H9 (cell line): ENCODE measurements around the gene NEUROD2. TPM values are rescaled to one million over a fixed set of nuclear protein-coding genes. Genes with fewer than 3 reads are reported as not detected.

Source experiments
- DNase-seq: peaks from one replicate; pipeline ENCODE4 v3.0.0-alpha.2; 2017
- H2AFZ ChIP-seq: one replicate; pipeline ENCODE4 v1.6.1; 2013; ENCODE audit warnings: mild to moderate bottlenecking, low read length, control low read depth, moderate library complexity
- H2AK5ac ChIP-seq: 2 replicates; pipeline ENCODE4 v1.6.1; 2013; ENCODE audit warnings: low read length, control low read depth, mixed read lengths; ENCODE audit not compliant: insufficient read length
- H2BK120ac ChIP-seq: one replicate; pipeline ENCODE4 v1.6.1; 2013; ENCODE audit warnings: low read depth, mild to moderate bottlenecking, low read length, control low read depth, inconsistent platforms; ENCODE audit not compliant: poor library complexity, severe bottlenecking
- H2BK12ac ChIP-seq: 2 replicates; pipeline ENCODE4 v1.6.1; 2013; ENCODE audit warnings: low read length, control low read depth, mixed read lengths, low read depth; ENCODE audit not compliant: insufficient read length
- H2BK15ac ChIP-seq: 2 replicates; pipeline ENCODE4 v1.6.1; 2013; ENCODE audit warnings: low read depth, low read length, control low read depth
- H2BK20ac ChIP-seq: one replicate; pipeline ENCODE4 v1.6.1; 2013; ENCODE audit warnings: low read depth, mild to moderate bottlenecking, low read length, control low read depth, inconsistent platforms; ENCODE audit not compliant: poor library complexity, severe bottlenecking
- H2BK5ac ChIP-seq: 2 replicates; pipeline ENCODE4 v1.6.1; 2013; ENCODE audit warnings: low read length, control low read depth, mixed read lengths; ENCODE audit not compliant: insufficient read length
- H3K14ac ChIP-seq: 2 replicates; pipeline ENCODE4 v1.6.1; 2013; ENCODE audit warnings: low read length, control low read depth; ENCODE audit not compliant: insufficient read depth
- H3K18ac ChIP-seq: 2 replicates; pipeline ENCODE4 v1.6.1; 2013; ENCODE audit warnings: low read depth, mild to moderate bottlenecking, mixed read lengths, low read length, control low read depth; ENCODE audit not compliant: insufficient read length
- H3K23ac ChIP-seq: 2 replicates; pipeline ENCODE4 v1.6.1; 2013; ENCODE audit warnings: low read length, control low read depth, mixed read lengths, low read depth; ENCODE audit not compliant: insufficient read length
- H3K23me2 ChIP-seq: 2 replicates; pipeline ENCODE4 v1.6.1; 2013; ENCODE audit warnings: low read depth, mild to moderate bottlenecking, mixed read lengths, low read length, control low read depth; ENCODE audit not compliant: insufficient read length, poor library complexity, severe bottlenecking
- H3K27ac ChIP-seq: 2 replicates; pipeline ENCODE4 v1.5.1; 2013; ENCODE audit warnings: low read length, control low read depth, mixed read lengths, low read depth; ENCODE audit not compliant: insufficient read length
- H3K27me3 ChIP-seq: 2 replicates; pipeline ENCODE4 v1.6.1; 2013; ENCODE audit warnings: low read length, control low read depth, inconsistent platforms; ENCODE audit not compliant: insufficient read depth
- H3K4ac ChIP-seq: 2 replicates; pipeline ENCODE4 v1.6.1; 2013; ENCODE audit warnings: low read depth, mild to moderate bottlenecking, control low read depth, inconsistent platforms, low read length, moderate library complexity
- H3K4me1 ChIP-seq: 2 replicates; pipeline ENCODE4 v1.6.1; 2013; ENCODE audit warnings: low read length, control low read depth, inconsistent platforms; ENCODE audit not compliant: insufficient read depth
- H3K4me2 ChIP-seq: 2 replicates; pipeline ENCODE4 v1.6.1; 2013; ENCODE audit warnings: low read length, control low read depth, mixed read lengths; ENCODE audit not compliant: insufficient read length, insufficient read depth
- H3K56ac ChIP-seq: 2 replicates; pipeline ENCODE4 v1.6.1; 2013; ENCODE audit warnings: low read depth, mild to moderate bottlenecking, mixed read lengths, low read length, control low read depth; ENCODE audit not compliant: insufficient read length
- H3K79me1 ChIP-seq: 2 replicates; pipeline ENCODE4 v1.6.1; 2013; ENCODE audit warnings: low read depth, mild to moderate bottlenecking, moderate library complexity, low read length, control low read depth, inconsistent platforms; ENCODE audit not compliant: insufficient read depth, poor library complexity, severe bottlenecking
- H3K79me2 ChIP-seq: 2 replicates; pipeline ENCODE4 v1.6.1; 2013; ENCODE audit warnings: low read length, control low read depth, inconsistent platforms; ENCODE audit not compliant: insufficient read depth
- H3K9ac ChIP-seq: 2 replicates; pipeline ENCODE4 v1.6.1; 2013; ENCODE audit warnings: low read length, control low read depth, mixed read lengths; ENCODE audit not compliant: insufficient read length; ENCODE audit errors: extremely low read depth
- H3K9me3 ChIP-seq: one replicate; pipeline ENCODE4 v1.6.1; 2013; ENCODE audit warnings: low read depth, low read length, inconsistent platforms; ENCODE audit not compliant: control insufficient read depth
- H3T11ph ChIP-seq: one replicate; pipeline ENCODE4 v1.6.1; 2013; ENCODE audit warnings: mild to moderate bottlenecking, low read length, control low read depth, inconsistent platforms
- H4K20me1 ChIP-seq: one replicate; pipeline ENCODE4 v1.6.1; 2013; ENCODE audit not compliant: control insufficient read depth, insufficient read length, insufficient read depth
- H4K5ac ChIP-seq: 2 replicates; pipeline ENCODE4 v1.6.1; 2013; ENCODE audit warnings: low read depth, mild to moderate bottlenecking, mixed read lengths, low read length, control low read depth; ENCODE audit not compliant: insufficient read length
- H4K8ac ChIP-seq: replicated peaks from 2 replicates; pipeline ENCODE4 v1.6.1; 2013; ENCODE audit warnings: low read length, control low read depth, mixed read lengths, low read depth; ENCODE audit not compliant: insufficient read length
- H4K91ac ChIP-seq: 2 replicates; pipeline ENCODE4 v1.6.1; 2013; ENCODE audit warnings: low read depth, mild to moderate bottlenecking, moderate library complexity, mixed read lengths, low read length, control low read depth; ENCODE audit not compliant: insufficient read length
- H3K27ac Mint-ChIP-seq, 3 experiments: 2 replicates in 2 of 3; 3 replicates in 1 of 3; pipeline ENCODE4 v1.8.0; 2020 to 2021; ENCODE audit warnings: mixed read lengths in 3 of 3, mild to moderate bottlenecking in 1 of 3, moderate library complexity in 1 of 3
- H3K27me3 Mint-ChIP-seq: 2 replicates; pipeline ENCODE4 v1.8.0; 2021; ENCODE audit warnings: low read depth, mild to moderate bottlenecking, moderate library complexity, mixed read lengths
- H3K36me3 Mint-ChIP-seq, 3 experiments: 2 replicates in 2 of 3; 3 replicates in 1 of 3; pipeline ENCODE4 v1.8.0; 2020 to 2021; ENCODE audit warnings: low read depth in 3 of 3, mixed read lengths in 3 of 3; ENCODE audit not compliant: insufficient read depth in 1 of 3
- H3K4me1 Mint-ChIP-seq, 2 experiments: 2 replicates each; pipeline ENCODE4 v1.8.0; 2020; ENCODE audit warnings: mixed read lengths in 2 of 2
- H3K4me3 Mint-ChIP-seq, 2 experiments: 2 replicates in 1 of 2; 3 replicates in 1 of 2; pipeline ENCODE4 v1.8.0; 2020 to 2021; ENCODE audit warnings: mild to moderate bottlenecking in 2 of 2, mixed read lengths in 2 of 2, moderate library complexity in 1 of 2
- H3K9me3 Mint-ChIP-seq, 2 experiments: 2 replicates in 1 of 2; 3 replicates in 1 of 2; pipeline ENCODE4 v1.8.0; 2020; ENCODE audit warnings: mild to moderate bottlenecking in 2 of 2, mixed read lengths in 2 of 2, moderate library complexity in 1 of 2
- CTCF ChIP-seq: fragments of 200-600 bp; sonication (generic); conservative IDR thresholded peaks from 3 replicates; pipeline ENCODE4 v1.8.0; 2021; ENCODE audit warnings: antibody characterized with exemption, mild to moderate bottlenecking
- WGBS: extraction: QIAGEN DNeasy Blood & Tissue Kit; methylation state at CpG from one replicate; pipeline ENCODE4 v1.1.7; 2013; ENCODE audit warnings: missing lambda C conversion rate, low lambda C conversion rate, mixed read lengths; ENCODE audit not compliant: insufficient read length; ENCODE audit errors: extremely low coverage; 5-methylcytosine and 5-hydroxymethylcytosine counted together
- total RNA-seq: library from RNA; stranded (reverse); gene quantifications from 2 replicates; pipeline ENCODE4 v1.2.1, GENCODE V29; 2021

The NEUROD2 gene
- total RNA-seq, 1 experiment from 2014 or later: not detected

- Histone ChIP-seq H3K23me2 (no peaks in the 10 kb centered on the region), H3K4ac (no peak overlapping the region), H3K9me3 (no peaks in the 10 kb centered on the region), H3K4me2 (no peak overlapping the region), H2BK12ac (no peak overlapping the region), H2BK20ac (no peak overlapping the region), H3K23ac (no peak overlapping the region), H2AFZ (no peak overlapping the region), H2BK5ac (no peak overlapping the region), H3K79me1 (no peaks in the 10 kb centered on the region), H3K56ac (no peak overlapping the region), H2BK120ac (no peak overlapping the region), H3K9ac (no peak overlapping the region), H3K18ac (peak overlapping the region; percentile 65), H4K8ac (no peak overlapping the region), H3K27me3 (no peaks in the 10 kb centered on the region), H3T11ph (no peak overlapping the region), H4K5ac (no peak overlapping the region), H2BK15ac (no peak overlapping the region), H4K91ac (no peak overlapping the region), H2AK5ac (no peak overlapping the region), H3K27ac (no peak overlapping the region), H3K14ac (peak overlapping the region; percentile 60; the same call in 1 of the 2 replicates), H3K4me1 (peaks cover 12% of the 10 kb centered on the region), H3K79me2 (no peaks in the 10 kb centered on the region), H4K20me1 (no peaks in the 10 kb centered on the region)
- Mint-ChIP-seq H3K4me3 (peak overlapping the region in 1 of 2 experiments; percentile 69; a peak in 3 of 5 replicates), H3K9me3 (no peaks in the 10 kb centered on the region), H3K36me3 (no peaks in the 10 kb centered on the region), H3K4me1 (peaks cover 36 to 43% of the 10 kb centered on the region in 2 experiments), H3K27me3 (peaks cover 43% of the 10 kb centered on the region), H3K27ac (0 out of 7 replicates have a peak overlapping the region, but pooled peaks of 1 of the 3 experiments have one; percentile 66)
- no peak for DNase-seq
- WGBS: no CpG with 5 or more reads among the region's 7 CpGs
- TF ChIP-seq CTCF: no peak
Measured at GRCh38 chr17:39580082-39580468, 27.6 kb downstream of the NEUROD2 start.
